Measurements from ENCODE around the gene QTRT2.

DNA sequence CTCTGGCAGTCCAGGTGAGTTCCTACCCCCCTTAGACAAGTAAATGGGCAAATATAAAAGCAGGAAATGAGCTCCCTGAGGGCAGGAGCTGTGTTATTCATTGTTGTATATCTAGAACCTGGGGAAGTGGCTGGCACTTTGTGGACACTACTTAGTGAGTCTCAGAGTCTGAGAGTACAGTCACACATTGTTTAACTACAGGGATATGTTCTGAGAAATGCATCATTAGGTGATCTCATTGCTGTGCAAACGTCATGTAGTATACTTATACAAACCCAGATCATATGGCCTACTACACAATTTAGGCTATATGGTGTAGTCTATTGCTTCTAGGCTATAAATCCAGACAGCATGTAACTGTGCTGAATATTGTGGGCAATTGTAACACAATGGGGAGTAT, 69.9 kb downstream of the QTRT2 start:
- TF ChIP-seq PHF8 (IDR thresholded peaks at IDR 0.05; ENCODE audit: borderline replicate concordance, low read depth) (no peak), CBX8 (IDR thresholded peaks at IDR 0.05) (no peak)
- TF ChIP-seq, protein P1, sequence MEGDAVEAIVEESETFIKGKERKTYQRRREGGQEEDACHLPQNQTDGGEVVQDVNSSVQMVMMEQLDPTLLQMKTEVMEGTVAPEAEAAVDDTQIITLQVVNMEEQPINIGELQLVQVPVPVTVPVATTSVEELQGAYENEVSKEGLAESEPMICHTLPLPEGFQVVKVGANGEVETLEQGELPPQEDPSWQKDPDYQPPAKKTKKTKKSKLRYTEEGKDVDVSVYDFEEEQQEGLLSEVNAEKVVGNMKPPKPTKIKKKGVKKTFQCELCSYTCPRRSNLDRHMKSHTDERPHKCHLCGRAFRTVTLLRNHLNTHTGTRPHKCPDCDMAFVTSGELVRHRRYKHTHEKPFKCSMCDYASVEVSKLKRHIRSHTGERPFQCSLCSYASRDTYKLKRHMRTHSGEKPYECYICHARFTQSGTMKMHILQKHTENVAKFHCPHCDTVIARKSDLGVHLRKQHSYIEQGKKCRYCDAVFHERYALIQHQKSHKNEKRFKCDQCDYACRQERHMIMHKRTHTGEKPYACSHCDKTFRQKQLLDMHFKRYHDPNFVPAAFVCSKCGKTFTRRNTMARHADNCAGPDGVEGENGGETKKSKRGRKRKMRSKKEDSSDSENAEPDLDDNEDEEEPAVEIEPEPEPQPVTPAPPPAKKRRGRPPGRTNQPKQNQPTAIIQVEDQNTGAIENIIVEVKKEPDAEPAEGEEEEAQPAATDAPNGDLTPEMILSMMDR (IDR thresholded peaks at IDR 0.05) = no peak

Measured in A549 (cell line).